Mesendoderm (in vitro differentiated cells): ENCODE results near the gene DCTN4.

Source experiments
- DNase-seq: peaks from one replicate; pipeline ENCODE4 v3.0.0; 2013
- H2AK5ac ChIP-seq: 2 replicates; pipeline ENCODE4 v1.6.1; 2013; ENCODE audit warnings: low read length, inconsistent platforms
- H2BK120ac ChIP-seq: 2 replicates; pipeline ENCODE4 v1.6.1; 2013; ENCODE audit warnings: low read depth, mild to moderate bottlenecking, low read length, moderate library complexity, mixed read lengths
- H2BK15ac ChIP-seq: replicated peaks from 2 replicates; pipeline ENCODE4 v1.6.1; 2013; ENCODE audit warnings: low read depth, mild to moderate bottlenecking, moderate library complexity
- H2BK5ac ChIP-seq: 2 replicates; pipeline ENCODE4 v1.6.1; 2013; ENCODE audit warnings: low read length, inconsistent platforms
- H3K18ac ChIP-seq: 2 replicates; pipeline ENCODE4 v1.6.1; 2013; ENCODE audit warnings: mild to moderate bottlenecking, low read length, mixed read lengths
- H3K23ac ChIP-seq: one replicate; pipeline ENCODE4 v1.6.1; 2013; ENCODE audit warnings: low read length
- H3K27ac ChIP-seq: 2 replicates; pipeline ENCODE4 v1.5.1; 2013; ENCODE audit warnings: low read depth, mild to moderate bottlenecking, inconsistent platforms, low read length, moderate library complexity
- H3K27me3 ChIP-seq: 2 replicates; pipeline ENCODE4 v1.6.1; 2013; ENCODE audit warnings: low read length, control low read depth, mild to moderate bottlenecking, inconsistent platforms; ENCODE audit not compliant: insufficient read depth, poor library complexity
- H3K36me3 ChIP-seq: 2 replicates; pipeline ENCODE4 v1.6.1; 2013; ENCODE audit warnings: low read length, inconsistent platforms; ENCODE audit not compliant: control insufficient read depth, insufficient read depth
- H3K4ac ChIP-seq: one replicate; pipeline ENCODE4 v1.6.1; 2013; ENCODE audit warnings: low read depth, mild to moderate bottlenecking, low read length, moderate library complexity
- H3K4me1 ChIP-seq: 2 replicates; pipeline ENCODE4 v1.6.1; 2013; ENCODE audit warnings: low read depth, low read length, inconsistent platforms; ENCODE audit not compliant: control insufficient read depth
- H3K4me2 ChIP-seq: 2 replicates; pipeline ENCODE4 v1.6.1; 2013; ENCODE audit warnings: low read length
- H3K4me3 ChIP-seq: 2 replicates; pipeline ENCODE4 v1.5.1; 2013; ENCODE audit warnings: mild to moderate bottlenecking, low read length
- H3K56ac ChIP-seq: one replicate; pipeline ENCODE4 v1.6.1; 2013; ENCODE audit warnings: low read length
- H3K79me1 ChIP-seq: 2 replicates; pipeline ENCODE4 v1.6.1; 2013; ENCODE audit warnings: low read length, inconsistent platforms
- H3K79me2 ChIP-seq: 2 replicates; pipeline ENCODE4 v1.6.1; 2013; ENCODE audit warnings: mild to moderate bottlenecking, low read length; ENCODE audit not compliant: control insufficient read depth, insufficient read depth
- H3K9ac ChIP-seq: 2 replicates; pipeline ENCODE4 v1.6.1; 2013; ENCODE audit warnings: low read length, inconsistent platforms
- H4K5ac ChIP-seq: one replicate; pipeline ENCODE4 v1.6.1; 2013; ENCODE audit warnings: low read length
- H4K8ac ChIP-seq: one replicate; pipeline ENCODE4 v1.6.1; 2013; ENCODE audit warnings: low read depth, mild to moderate bottlenecking, control low read depth, low read length, moderate library complexity
- WGBS: extraction: QIAGEN DNeasy Blood & Tissue Kit; methylation state at CpG from one replicate; pipeline ENCODE4 v1.1.7; 2013; ENCODE audit warnings: low lambda C conversion rate, missing lambda C conversion rate; ENCODE audit not compliant: insufficient coverage; ENCODE audit errors: extremely low coverage; 5-methylcytosine and 5-hydroxymethylcytosine counted together

DCTN4 gene

GRCh38 chr5:150734579-150735384 lies 24.0 kb downstream of the DCTN4 start:
- DNase-seq: peak; percentile 51
- H3K4me2 ChIP-seq: no peak overlapping the region

GRCh38 chr5:150731669-150732242 lies 27.1 kb downstream of the DCTN4 start:
- Histone ChIP-seq H3K27me3 (no peaks in the 10 kb centered on the region), H4K5ac (no peak overlapping the region), H2BK5ac (no peak overlapping the region), H3K4me1 (no peaks in the 10 kb centered on the region), H3K9ac (no peak overlapping the region), H3K4me3 (no peak overlapping the region), H2BK120ac (no peak overlapping the region), H3K4ac (no peak overlapping the region), H3K79me2 (no peaks in the 10 kb centered on the region), H3K79me1 (peaks cover 9% of the 10 kb centered on the region), H3K56ac (no peak overlapping the region), H3K4me2 (no peak overlapping the region), H3K27ac (no peak overlapping the region), H2BK15ac (no peak overlapping the region), H4K8ac (no peak overlapping the region), H3K23ac (no peak overlapping the region), H3K18ac (no peak overlapping the region), H3K36me3 (peaks cover 4% of the 10 kb centered on the region), H2AK5ac (no peak overlapping the region)
- DNase-seq: no peak
- no CpG with 5 or more reads among the region's 6 CpGs for WGBS

More at GRCh38 chr5:150734579-150735384, 24.0 kb downstream of the DCTN4 start:
- Histone ChIP-seq H3K9ac (no peak overlapping the region), H3K56ac (no peak overlapping the region), H3K4me1 (no peaks in the 10 kb centered on the region), H3K27ac (no peak overlapping the region), H3K79me1 (peaks cover 9% of the 10 kb centered on the region), H3K23ac (no peak overlapping the region), H3K36me3 (peaks cover 4% of the 10 kb centered on the region), H2BK5ac (no peak overlapping the region), H2AK5ac (no peak overlapping the region), H2BK120ac (no peak overlapping the region), H3K4me3 (no peak overlapping the region), H2BK15ac (no peak overlapping the region), H3K79me2 (no peaks in the 10 kb centered on the region), H4K8ac (no peak overlapping the region), H3K27me3 (no peaks in the 10 kb centered on the region), H4K5ac (no peak overlapping the region), H3K18ac (no peak overlapping the region), H3K4ac (no peak overlapping the region)
- WGBS: no CpG with 5 or more reads among the region's 7 CpGs

- no peak overlapping the region for H2AK5ac ChIP-seq
- no peak overlapping the region for H3K27ac ChIP-seq
- H3K9ac ChIP-seq: no peak overlapping the region
- no peaks in the 10 kb centered on the region for H3K4me1 ChIP-seq
- no peak overlapping the region for H4K8ac ChIP-seq
- H3K18ac ChIP-seq: no peak overlapping the region
- H3K79me1 ChIP-seq: peaks cover 5% of the 10 kb centered on the region
- no peak overlapping the region for H4K5ac ChIP-seq
- H2BK120ac ChIP-seq: no peak overlapping the region
- DNase-seq: no peak
- no peak overlapping the region for H2BK5ac ChIP-seq
- no peak overlapping the region for H3K4me3 ChIP-seq
- H3K56ac ChIP-seq: no peak overlapping the region
- H2BK15ac ChIP-seq: no peak overlapping the region
- H3K36me3 ChIP-seq: peaks cover 4% of the 10 kb centered on the region
- H3K79me2 ChIP-seq: no peaks in the 10 kb centered on the region
- no peak overlapping the region for H3K4me2 ChIP-seq
- H3K4ac ChIP-seq: no peak overlapping the region
- no CpG with 5 or more reads among the region's 4 CpGs for WGBS
- no peaks in the 10 kb centered on the region for H3K27me3 ChIP-seq
- H3K23ac ChIP-seq: no peak overlapping the region
Measured at GRCh38 chr5:150729859-150730258, 29.0 kb downstream of the DCTN4 start.

GRCh38 chr5:150723845-150724244 lies 35.0 kb downstream of the DCTN4 start:
- no peak for DNase-seq
- no peaks in the 10 kb centered on the region for H3K27me3 ChIP-seq
- no peak overlapping the region for H4K5ac ChIP-seq
- no peaks in the 10 kb centered on the region for H3K4me1 ChIP-seq
- no peak overlapping the region for H3K4me2 ChIP-seq
- no peak overlapping the region for H2AK5ac ChIP-seq
- no peak overlapping the region for H2BK120ac ChIP-seq
- H3K36me3 ChIP-seq: peaks cover 1% of the 10 kb centered on the region
- H2BK15ac ChIP-seq: no peak overlapping the region
- H3K79me1 ChIP-seq: no peaks in the 10 kb centered on the region
- H3K9ac ChIP-seq: no peak overlapping the region
- H3K79me2 ChIP-seq: no peaks in the 10 kb centered on the region
- no peak overlapping the region for H3K56ac ChIP-seq
- H3K23ac ChIP-seq: no peak overlapping the region
- no peak overlapping the region for H2BK5ac ChIP-seq
- no CpG with 5 or more reads among the region's 2 CpGs for WGBS
- H3K4ac ChIP-seq: no peak overlapping the region
- no peak overlapping the region for H3K27ac ChIP-seq
- no peak overlapping the region for H3K4me3 ChIP-seq
- H3K18ac ChIP-seq: no peak overlapping the region
- H4K8ac ChIP-seq: no peak overlapping the region

GRCh38 chr5:150710165-150710564 lies 48.7 kb downstream of the DCTN4 start:
- H3K79me2 ChIP-seq: no peaks in the 10 kb centered on the region
- peak; percentile 26 for DNase-seq
- H4K8ac ChIP-seq: no peak overlapping the region
- no peaks in the 10 kb centered on the region for H3K79me1 ChIP-seq
- H3K27me3 ChIP-seq: no peaks in the 10 kb centered on the region
- peaks cover 5% of the 10 kb centered on the region for H3K36me3 ChIP-seq
- no peak overlapping the region for H2AK5ac ChIP-seq
- no peak overlapping the region for H2BK120ac ChIP-seq
- H3K27ac ChIP-seq: no peak overlapping the region
- no peak overlapping the region for H3K56ac ChIP-seq
- no peak overlapping the region for H2BK5ac ChIP-seq
- no peak overlapping the region for H4K5ac ChIP-seq
- H3K18ac ChIP-seq: no peak overlapping the region
- H3K9ac ChIP-seq: no peak overlapping the region
- H3K4me2 ChIP-seq: no peak overlapping the region
- H2BK15ac ChIP-seq: no peak overlapping the region
- WGBS: no CpG with 5 or more reads among the region's 2 CpGs
- no peak overlapping the region for H3K4ac ChIP-seq
- H3K4me3 ChIP-seq: no peak overlapping the region
- no peaks in the 10 kb centered on the region for H3K4me1 ChIP-seq
- H3K23ac ChIP-seq: no peak overlapping the region
